GM12873 (cell line): ENCODE measurements around the gene RGL3.
A peak's percentile ranks its signal among the peaks of the same experiment; 100 is the strongest.

ENCODE experiments used
- TF ChIP-seq, protein P1 (sequence below): IDR thresholded peaks from 2 replicates; pipeline ENCODE4 v1.5.1; 2012; ENCODE audit warnings: low read depth, mild to moderate bottlenecking, moderate library complexity, low read length, control low read depth; ENCODE audit not compliant: insufficient read depth; ENCODE audit errors: missing control alignments

Gene RGL3

DNA sequence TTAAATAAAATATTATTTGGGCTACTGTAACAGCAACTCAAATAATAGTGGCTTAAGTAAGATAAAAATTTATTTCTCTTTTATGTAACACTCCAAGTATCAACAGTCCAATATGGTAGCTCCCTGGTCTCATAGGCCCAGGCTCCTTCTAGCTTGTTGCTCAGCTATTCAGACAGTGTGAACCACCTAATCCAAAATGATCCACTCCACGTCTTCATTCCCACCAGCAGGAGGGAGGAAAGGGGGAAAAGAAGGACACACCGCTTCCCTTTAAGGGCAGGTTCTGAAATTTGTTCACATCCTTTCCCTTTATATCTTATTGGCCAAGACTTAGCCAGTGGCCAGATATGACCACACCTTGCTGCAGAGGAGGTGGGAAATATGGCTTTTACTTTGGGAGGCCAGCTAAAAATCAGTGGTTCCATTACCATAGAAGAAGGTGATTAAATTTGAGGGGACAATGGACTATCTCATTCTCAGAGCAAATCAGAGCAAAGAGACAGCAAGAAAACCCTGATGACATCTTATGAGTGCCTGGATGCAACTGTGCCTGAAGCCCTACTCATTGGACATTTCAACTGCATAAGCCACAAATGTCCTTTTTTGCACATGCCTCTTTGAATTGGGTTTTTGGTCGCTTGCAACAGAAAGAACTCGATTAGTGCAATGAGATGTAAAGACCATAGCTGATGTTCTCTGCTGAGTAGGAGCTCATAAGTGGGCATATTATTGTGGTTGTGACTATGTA lies 28.0 kb downstream of the RGL3 start:
- TF ChIP-seq, protein P1, sequence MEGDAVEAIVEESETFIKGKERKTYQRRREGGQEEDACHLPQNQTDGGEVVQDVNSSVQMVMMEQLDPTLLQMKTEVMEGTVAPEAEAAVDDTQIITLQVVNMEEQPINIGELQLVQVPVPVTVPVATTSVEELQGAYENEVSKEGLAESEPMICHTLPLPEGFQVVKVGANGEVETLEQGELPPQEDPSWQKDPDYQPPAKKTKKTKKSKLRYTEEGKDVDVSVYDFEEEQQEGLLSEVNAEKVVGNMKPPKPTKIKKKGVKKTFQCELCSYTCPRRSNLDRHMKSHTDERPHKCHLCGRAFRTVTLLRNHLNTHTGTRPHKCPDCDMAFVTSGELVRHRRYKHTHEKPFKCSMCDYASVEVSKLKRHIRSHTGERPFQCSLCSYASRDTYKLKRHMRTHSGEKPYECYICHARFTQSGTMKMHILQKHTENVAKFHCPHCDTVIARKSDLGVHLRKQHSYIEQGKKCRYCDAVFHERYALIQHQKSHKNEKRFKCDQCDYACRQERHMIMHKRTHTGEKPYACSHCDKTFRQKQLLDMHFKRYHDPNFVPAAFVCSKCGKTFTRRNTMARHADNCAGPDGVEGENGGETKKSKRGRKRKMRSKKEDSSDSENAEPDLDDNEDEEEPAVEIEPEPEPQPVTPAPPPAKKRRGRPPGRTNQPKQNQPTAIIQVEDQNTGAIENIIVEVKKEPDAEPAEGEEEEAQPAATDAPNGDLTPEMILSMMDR = no peak

DNA sequence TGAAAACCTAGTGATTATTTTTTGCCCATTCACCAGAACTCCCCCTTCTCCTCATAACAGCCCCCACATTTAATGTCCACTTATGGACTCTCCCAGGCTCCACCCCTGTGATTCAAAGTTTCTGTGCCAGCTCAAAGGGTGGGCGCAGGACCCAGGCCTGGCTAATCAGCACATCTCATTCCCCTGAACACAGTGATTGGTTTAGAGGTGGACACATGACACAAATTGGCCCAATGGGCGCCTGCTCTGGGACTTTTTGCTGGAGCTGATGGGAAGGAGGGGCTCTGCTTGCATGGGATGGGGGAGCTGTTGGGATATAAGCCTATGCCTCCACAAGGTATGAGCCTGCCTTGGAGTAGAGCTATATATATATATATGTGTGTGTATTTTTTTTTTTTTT lies 28.8 kb downstream of the RGL3 start:
- TF ChIP-seq, protein P1 = no peak

DNA sequence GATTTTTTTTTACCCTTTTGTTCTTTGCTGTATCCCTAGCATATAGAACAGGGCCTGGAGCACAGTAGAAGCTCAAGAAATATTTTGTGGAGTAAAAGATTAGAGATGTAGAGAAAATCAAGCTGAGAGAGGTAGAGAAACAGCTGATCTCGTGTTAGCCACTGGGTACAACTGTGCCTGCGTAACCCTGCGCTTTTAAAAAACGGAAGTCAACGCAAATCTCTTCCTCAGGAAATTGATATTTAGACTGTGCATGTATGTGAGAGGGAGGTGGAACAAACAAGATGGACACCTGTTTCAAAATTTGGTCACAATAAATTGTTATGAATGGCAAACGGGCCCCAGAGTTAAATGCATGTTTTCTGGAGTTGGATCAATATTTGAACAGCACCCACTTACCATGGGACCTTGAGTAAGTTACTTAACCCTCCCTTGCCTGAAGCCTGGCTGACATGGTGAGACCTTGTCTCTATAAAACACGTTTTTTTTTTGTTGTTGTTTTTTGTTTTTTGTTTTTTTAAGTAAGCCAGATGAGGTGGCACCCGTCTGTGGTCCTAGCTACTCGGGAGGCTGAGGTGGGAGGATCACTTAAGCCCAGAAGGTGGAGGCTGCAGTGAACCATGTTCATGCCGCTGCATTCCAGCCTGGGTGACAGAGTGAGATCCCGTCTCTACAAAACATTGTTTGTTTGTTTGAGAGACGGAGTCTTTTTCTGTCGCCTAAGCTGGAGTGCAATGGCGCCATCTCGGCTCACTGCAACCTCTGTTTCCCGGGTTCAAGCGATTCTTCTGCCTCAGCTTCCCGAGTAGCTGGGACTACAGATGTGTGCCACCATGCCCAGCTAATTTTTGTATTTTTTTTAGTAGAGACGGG lies 31.7 kb downstream of the RGL3 start:
- TF ChIP-seq, protein P1 = no peak

DNA sequence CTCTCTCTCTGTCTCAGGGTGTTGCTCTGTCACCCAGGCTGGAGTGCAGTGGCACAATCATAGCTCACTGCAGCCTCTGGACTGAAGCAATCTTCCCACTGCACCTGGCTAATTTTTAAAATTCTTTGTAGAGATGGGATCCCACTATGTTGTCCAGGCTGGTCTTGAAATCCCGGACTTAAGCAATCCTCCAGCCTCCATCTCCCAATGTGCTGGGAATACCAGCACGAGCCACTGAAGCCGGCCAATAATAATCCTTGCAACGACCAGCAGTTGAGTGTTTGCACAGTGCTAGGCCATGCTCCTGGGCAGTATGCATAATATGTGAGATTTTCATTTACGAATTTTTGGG lies 34.4 kb downstream of the RGL3 start:
- TF ChIP-seq, protein P1 = no peak

DNA sequence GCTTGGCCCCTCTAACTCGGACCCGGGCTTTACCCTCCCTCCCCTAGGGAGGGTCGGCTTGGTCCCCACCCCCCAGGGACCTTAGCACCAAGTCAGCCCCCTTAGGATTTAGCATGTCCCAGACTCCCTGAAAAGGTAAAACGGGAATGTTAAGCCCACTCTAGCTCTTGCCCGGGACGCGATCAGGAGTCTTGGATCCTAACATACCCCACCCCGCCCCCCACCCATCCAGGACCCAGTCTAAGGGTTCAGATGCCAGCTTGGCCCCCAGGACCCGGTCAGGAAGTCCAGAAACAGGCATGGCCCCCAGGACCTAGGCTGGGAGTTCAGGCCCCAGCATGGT lies 35.4 kb downstream of the RGL3 start:
- TF ChIP-seq, protein P1 = no peak

DNA sequence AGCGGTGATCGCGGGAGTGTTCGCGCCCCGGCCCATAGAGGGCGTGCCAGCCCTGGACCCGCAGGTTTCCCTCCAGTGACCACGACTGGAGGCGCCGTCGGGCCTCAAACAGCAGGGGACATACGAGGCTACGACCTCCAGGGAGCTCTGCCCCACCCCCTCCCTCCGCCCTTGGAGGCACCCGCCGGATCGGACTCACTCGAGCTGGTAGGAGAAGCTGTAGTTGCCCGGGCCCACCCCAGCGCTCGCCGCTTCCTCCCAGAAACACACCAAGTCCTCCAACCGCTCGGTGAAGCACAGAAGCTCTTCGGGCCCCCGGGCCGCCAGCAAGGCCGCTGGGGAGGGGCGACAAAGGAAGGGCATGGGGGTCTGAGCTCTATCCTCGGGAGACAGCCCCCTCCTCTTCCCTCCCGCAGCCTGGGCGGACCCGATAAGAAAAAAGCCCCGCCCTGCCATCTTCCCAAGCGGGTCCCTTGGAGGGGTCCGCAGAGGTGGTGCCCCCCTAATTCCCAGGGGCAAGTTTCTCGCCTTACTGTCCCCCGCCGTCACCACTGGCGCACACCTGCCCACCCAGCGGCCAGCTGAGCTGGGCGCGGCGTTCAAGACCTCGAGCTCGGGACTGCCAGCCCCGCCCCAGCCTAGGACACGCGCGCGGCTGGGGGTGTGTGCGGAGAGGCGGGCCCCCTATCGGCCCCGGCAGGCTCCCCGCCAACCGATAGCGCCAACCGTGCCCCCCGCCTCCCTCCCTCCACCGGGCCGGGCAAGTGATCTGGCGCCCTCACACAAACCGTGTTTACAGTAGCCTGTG lies 36.0 kb downstream of the RGL3 start:
- TF ChIP-seq, protein P1 = peak; percentile 76
